Spleen (tissue), 7 donors: ENCODE results near the gene IMPACT.

Source experiments
- POLR2A ChIP-seq, 3 donors: fragments of 450-650 bp; IDR thresholded peaks; one replicate each; pipeline ENCODE4 v1.5.1; 2017; ENCODE audit warnings: antibody characterized with exemption in 3 of 3, mild to moderate bottlenecking in 1 of 3
- POLR2AphosphoS5 ChIP-seq, 3 donors: sonication (generic); formaldehyde crosslinking; IDR thresholded peaks; one replicate each; pipeline ENCODE4 v1.5.1; 2017; ENCODE audit warnings: antibody characterized with exemption in 3 of 3
- TF ChIP-seq, protein P1 (sequence below), 11 experiments: fragments of 200-600 bp in 7 of 11; fragments of 450-650 bp in 4 of 11; sonication (generic) in 4 of 11; IDR thresholded peaks in 8 of 11; conservative IDR thresholded peaks in 3 of 11; 1 replicate in 7 of 11; 2 replicates in 4 of 11; pipeline versions ENCODE4 v1.4.0 to v1.8.0; 2016 to 2021; ENCODE audit warnings: antibody characterized with exemption in 11 of 11, inconsistent platforms in 4 of 11, mild to moderate bottlenecking in 1 of 11
- donor health status: DM: no; HTN: no; CAD: no; lungs with moderate emphysema.
- donor health status: DM: no; HTN: no; CAD: no.
- donor health status: DM: no; HTN: no; CAD: no.

DNA sequence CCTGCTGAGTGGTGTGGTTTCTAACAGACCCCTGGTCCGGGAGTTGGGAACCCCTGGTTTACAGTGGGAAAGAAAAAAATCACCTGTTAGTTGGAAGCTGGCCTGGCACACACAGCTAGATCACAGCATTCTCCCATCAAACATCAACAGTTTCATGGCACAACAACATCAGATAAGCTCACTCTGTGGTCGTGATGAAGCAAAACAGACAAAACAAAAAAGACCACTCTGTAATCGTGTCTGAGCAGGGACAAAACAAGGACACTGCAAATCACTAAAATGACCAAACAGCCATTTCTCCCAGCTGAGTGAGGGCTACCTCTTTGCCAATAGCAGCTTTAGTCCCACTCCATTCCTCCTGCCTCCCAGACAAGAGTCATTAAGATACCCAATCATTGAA lies 9.0 kb upstream of the IMPACT start:
- TF ChIP-seq POLR2A (IDR thresholded peaks at IDR 0.05), result no peak
- TF ChIP-seq POLR2AphosphoS5 (IDR thresholded peaks at IDR 0.05), result no peak
- TF ChIP-seq, protein P1, sequence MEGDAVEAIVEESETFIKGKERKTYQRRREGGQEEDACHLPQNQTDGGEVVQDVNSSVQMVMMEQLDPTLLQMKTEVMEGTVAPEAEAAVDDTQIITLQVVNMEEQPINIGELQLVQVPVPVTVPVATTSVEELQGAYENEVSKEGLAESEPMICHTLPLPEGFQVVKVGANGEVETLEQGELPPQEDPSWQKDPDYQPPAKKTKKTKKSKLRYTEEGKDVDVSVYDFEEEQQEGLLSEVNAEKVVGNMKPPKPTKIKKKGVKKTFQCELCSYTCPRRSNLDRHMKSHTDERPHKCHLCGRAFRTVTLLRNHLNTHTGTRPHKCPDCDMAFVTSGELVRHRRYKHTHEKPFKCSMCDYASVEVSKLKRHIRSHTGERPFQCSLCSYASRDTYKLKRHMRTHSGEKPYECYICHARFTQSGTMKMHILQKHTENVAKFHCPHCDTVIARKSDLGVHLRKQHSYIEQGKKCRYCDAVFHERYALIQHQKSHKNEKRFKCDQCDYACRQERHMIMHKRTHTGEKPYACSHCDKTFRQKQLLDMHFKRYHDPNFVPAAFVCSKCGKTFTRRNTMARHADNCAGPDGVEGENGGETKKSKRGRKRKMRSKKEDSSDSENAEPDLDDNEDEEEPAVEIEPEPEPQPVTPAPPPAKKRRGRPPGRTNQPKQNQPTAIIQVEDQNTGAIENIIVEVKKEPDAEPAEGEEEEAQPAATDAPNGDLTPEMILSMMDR (IDR thresholded peaks at IDR 0.05 in 8 of 11, conservative IDR thresholded peaks at IDR 0.05 in 3 of 11), result no peak
